MG63 (cell line): Measurements from ENCODE around the gene MYCL. TPM values are rescaled to one million over a fixed set of nuclear protein-coding genes. Genes with fewer than 3 reads are reported as not detected.
"Not testable (repeated sequence)": the region's sequence is repeated elsewhere in the genome, so short reads cannot be mapped to it uniquely, and the experiment has no call there.

Experiments
- DNase-seq: peaks from one replicate; pipeline ENCODE4 v3.0.0-alpha.2; 2020
- H3K27me3 ChIP-seq: fragments of 250-450 bp; sonication (Bioruptor Pico); 2 replicates; pipeline ENCODE4 v1.5.1; 2020; ENCODE audit warnings: mild to moderate bottlenecking, moderate library complexity
- H3K36me3 ChIP-seq: fragments of 250-450 bp; sonication (Bioruptor Pico); 2 replicates; pipeline ENCODE4 v1.5.1; 2020; ENCODE audit warnings: mild to moderate bottlenecking, moderate library complexity
- H3K4me3 ChIP-seq: fragments of 250-450 bp; sonication (Bioruptor Pico); 2 replicates; pipeline ENCODE4 v1.5.1; 2020; ENCODE audit warnings: mild to moderate bottlenecking, moderate library complexity
- H3K9me3 ChIP-seq: fragments of 250-450 bp; sonication (Bioruptor Pico); 2 replicates; pipeline ENCODE4 v1.5.1; 2020; ENCODE audit warnings: mild to moderate bottlenecking, moderate library complexity
- total RNA-seq: library from RNA; depleted of rRNA; stranded (reverse); fragments of >200 nt; shearing (Covaris generic); gene quantifications from 2 replicates; pipeline ENCODE4 v1.2.3, GENCODE V29; 2014; ENCODE audit warnings: low replicate concordance

Gene MYCL
- total RNA-seq, 1 experiment from 2014 or later, result 0.07 TPM

DNA sequence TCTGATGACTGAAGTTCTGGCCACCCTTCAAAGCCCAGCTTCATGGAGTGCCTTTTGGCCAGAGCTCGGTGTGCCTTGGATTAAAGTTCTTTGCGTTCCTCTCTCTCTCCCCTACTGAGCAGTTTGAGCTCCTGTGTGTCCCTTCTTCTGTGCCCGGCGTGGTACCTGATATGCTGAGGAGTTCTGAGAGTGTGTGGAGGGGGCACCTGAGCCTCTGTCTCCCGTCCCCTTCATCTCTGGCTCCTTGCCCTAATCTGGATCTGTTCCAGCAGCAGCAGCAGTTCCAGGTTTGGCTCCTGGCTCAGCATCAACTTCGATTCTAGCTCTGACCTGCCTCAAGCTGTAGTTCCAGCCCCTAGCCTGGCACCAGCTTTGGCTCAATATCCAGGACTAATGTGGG, 25.1 kb upstream of the MYCL start:
- Histone ChIP-seq H3K27me3 (no peaks in the 10 kb centered on the region), H3K36me3 (no peaks in the 10 kb centered on the region), H3K9me3 (no peaks in the 10 kb centered on the region), H3K4me3 (no peak overlapping the region)
- DNase-seq, result no peak

DNA sequence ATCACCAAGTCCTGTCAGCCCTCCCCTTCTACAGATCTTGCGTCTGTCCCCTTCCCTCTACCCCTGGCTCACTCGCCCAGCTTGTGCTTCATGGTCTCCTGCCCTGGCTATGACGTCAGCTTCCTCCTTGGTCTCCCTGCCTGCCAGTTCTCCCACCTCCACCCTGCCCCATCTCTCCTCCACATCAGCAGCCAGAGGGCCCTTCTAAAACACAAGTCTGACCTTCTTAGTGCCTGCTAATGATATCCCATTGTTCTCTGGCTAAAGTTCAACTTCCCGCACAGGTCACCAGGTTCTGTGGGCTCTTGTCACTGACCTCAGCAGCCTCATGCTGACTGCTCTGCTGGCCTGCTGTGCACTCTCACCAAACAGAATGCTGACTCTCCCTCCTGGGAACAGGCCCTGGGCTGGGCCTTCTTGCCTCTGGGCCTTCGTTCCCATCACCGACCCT, 24.7 kb upstream of the MYCL start:
- Histone ChIP-seq H3K36me3 (no peaks in the 10 kb centered on the region), H3K4me3 (no peak overlapping the region), H3K9me3 (no peaks in the 10 kb centered on the region), H3K27me3 (no peaks in the 10 kb centered on the region)
- peak; percentile 41 for DNase-seq

DNA sequence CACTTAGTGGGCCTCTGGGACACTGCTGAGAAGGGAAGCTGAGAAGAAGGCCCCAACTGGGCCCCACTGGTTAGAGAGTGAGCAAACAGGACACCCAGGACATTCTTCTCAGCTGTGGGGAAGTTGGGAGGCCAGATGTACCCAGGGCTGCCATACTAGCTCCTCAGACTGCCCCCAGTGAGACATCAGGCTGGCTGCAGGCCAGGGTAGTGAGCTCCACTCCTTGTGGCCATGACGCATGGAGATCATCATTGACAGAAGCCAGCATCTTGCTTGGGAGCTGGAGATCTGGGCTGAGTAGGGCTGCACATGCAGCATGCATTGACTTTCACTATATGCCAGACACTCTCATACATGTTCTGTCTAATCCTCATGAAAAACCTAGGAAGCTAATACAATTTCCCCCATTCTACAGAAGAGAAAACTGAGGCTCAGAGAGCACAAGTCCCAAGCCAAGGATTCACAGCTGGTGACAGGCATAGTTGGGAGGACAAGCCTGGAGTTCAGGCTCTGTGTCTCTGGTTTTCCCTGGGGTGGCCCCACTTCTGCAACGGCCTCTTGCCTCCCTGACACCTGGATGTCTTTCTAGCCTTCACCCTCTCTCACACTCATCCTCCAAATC, 24.1 kb upstream of the MYCL start:
- peak; percentile 32 for DNase-seq
- no peaks in the 10 kb centered on the region for H3K36me3 ChIP-seq
- H3K4me3 ChIP-seq, result no peak overlapping the region
- H3K27me3 ChIP-seq, result no peaks in the 10 kb centered on the region
- H3K9me3 ChIP-seq, result no peaks in the 10 kb centered on the region

DNA sequence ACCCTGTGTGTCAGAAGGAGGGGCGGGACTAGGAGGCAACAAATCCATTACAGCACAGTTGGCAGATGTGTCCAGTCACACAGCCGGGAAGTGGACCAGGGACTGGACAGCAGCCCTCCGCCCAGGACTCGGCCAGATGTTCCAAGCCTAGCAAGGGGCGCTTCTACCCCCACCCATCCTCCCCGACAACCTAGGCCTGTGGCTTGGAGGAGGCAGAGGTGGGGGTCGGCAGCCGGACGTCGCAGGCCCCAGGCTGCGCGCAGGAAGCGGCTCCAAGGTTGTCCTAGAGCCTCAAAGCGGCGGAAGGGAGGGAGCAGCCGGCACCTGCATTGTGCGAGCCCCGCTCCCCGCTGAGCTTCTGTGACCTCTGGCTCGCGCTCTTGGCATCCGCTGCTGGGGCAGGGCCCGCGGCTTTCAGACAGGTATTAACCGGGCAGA, 20.6 kb upstream of the MYCL start:
- DNase-seq, result no peak
- no peaks in the 10 kb centered on the region for H3K9me3 ChIP-seq
- H3K27me3 ChIP-seq, result no peaks in the 10 kb centered on the region
- H3K4me3 ChIP-seq, result no peak overlapping the region
- no peaks in the 10 kb centered on the region for H3K36me3 ChIP-seq

DNA sequence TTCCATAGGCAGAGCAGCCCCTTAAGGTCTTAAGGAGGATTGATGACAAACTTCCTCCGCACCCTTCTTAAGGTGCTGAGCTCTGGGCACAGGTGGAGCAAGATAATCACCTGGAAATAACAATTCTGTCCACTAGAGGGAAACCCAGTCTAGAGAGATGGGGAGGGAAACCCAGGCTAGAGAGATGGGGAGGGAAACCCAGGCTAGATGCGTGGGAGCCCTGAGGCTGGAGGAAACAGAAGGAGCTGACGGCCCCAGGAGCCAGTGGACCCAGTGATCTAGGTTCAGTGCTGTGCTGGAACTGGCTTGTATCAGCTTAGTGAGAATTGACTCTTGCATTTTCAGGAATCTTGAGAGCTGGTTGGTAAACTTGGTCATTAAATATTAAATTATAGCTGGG, 17.8 kb upstream of the MYCL start:
- Histone ChIP-seq H3K4me3 (no peak overlapping the region), H3K27me3 (no peaks in the 10 kb centered on the region), H3K36me3 (no peaks in the 10 kb centered on the region), H3K9me3 (no peaks in the 10 kb centered on the region)
- DNase-seq, result peak; percentile 38

DNA sequence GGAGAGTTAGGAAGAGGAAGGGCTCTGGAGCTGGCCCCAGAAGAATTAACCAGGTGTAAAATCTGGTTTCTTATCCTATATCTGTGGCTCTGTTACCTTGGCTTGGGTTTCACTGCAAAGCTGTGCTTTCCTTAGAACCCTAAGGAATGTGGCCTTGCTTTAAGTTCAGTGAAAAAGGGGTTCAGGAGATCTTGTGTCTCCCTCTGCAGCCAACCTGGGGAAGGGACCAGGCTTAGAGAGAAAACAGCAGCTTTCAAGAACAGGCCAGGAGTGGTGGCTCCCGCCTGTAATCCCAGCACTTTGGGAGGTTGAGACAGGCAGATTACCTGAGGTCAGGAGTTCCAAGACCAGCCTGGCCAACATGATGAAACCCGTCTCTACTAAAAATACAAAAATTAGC, 16.1 kb upstream of the MYCL start:
- DNase-seq, result no peak
- H3K4me3 ChIP-seq, result no peak overlapping the region
- no peaks in the 10 kb centered on the region for H3K27me3 ChIP-seq
- H3K36me3 ChIP-seq, result no peaks in the 10 kb centered on the region
- H3K9me3 ChIP-seq, result no peaks in the 10 kb centered on the region

DNA sequence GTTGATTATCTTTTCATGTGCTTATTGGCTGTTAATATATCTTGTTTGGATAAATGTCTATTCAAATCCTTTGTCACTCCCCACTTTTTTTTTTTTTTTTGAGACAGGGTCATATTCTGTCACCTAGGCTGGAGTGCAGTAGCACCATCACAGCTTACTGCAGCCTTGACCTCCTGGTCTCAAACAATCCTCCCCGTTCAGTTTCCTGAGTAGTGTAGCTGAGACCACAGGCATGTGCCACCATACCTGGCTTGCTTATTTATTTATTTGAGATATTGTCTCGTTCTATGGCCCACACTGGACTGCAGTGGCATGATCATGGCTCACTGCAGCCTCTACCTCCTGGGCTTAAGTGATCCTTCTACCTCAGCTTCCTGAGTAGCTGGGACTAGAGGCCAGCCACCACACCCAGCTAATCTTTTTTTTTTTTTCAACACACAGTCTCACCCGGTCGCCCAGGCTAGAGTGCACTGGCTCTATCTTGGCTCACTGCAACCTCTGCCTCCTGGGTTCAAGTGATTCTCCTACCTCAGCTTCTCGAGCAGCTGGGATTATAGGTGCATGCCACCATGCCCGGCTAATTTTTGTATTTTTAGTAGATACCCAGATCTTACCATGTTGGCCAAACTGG, 13.9 kb upstream of the MYCL start:
- Histone ChIP-seq H3K9me3 (no peaks in the 10 kb centered on the region), H3K4me3 (no peak overlapping the region), H3K36me3 (no peaks in the 10 kb centered on the region), H3K27me3 (no peaks in the 10 kb centered on the region)
- DNase-seq, result no peak

DNA sequence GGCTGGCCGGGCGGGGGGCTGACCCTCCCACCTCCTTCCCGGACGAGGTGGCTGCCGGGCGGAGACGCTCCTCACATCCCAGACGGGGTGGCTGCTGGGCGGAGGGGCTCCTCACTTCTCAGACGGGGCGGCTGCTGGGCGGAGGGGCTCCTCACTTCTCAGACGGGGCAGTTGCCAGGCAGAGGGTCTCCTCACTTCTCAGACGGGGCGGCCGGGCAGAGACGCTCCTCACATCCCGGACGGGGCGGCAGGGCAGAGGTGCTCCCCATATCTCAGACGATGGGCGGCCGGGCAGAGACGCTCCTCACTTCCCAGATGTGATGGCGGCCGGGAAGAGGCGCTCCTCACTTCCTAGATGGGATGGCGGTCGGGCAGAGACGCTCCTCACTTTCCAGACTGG, 11.4 kb upstream of the MYCL start:
- H3K4me3 ChIP-seq, H3K36me3 ChIP-seq, H3K9me3 ChIP-seq, H3K27me3 ChIP-seq, DNase-seq: not testable (repeated sequence)

DNA sequence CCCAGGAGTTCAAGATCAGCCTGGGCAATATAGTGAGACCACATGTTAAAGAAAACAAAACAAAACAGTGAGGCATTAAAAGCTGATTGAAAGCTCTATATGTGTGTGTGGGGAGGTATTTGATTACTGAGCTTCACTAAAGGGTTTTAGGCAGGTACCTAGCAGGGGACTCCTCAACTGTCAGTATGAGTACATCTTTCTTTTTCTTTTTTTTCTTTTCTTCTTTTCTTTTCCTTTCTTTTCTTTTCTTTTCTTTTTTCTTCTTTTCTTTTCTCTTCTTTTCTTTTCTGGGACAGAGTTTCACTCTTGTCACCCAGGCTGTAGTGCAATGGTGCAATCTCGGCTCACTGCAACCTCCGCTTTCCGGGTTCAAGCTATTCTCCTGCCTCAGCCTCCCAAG, 8.5 kb upstream of the MYCL start:
- H3K27me3 ChIP-seq, result no peaks in the 10 kb centered on the region

DNA sequence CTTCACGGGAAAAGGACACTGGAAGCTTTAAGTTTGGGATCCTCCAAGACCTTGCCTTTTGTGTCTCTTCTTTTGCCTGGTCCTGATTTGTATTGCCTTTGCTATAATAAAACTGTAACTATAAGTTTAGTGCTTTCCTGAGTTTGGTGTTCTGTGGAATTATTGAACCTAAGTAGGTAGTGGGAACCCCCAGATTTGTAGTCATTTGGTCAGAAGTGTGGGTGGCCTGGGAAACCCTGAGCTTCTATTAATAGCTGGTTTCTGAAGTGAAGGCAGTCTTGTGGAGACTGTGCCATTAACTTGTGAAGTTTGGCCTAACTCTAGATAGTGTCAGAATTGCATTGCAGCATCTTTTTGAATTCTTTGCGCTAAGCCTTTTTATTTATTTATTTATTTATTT, 6.8 kb upstream of the MYCL start:
- no peak overlapping the region for H3K4me3 ChIP-seq
- DNase-seq, result no peak
- 0 out of 2 replicates have a peak, but pooled peaks cover 3% of the 10 kb centered on the region for H3K9me3 ChIP-seq
- no peaks in the 10 kb centered on the region for H3K36me3 ChIP-seq
- 0 out of 2 replicates have a peak, but pooled peaks cover 4% of the 10 kb centered on the region for H3K27me3 ChIP-seq

More for the DNA sequence above, 8.5 kb upstream of the MYCL start:
- DNase-seq, result no peak
- Histone ChIP-seq H3K9me3 (0 out of 2 replicates have a peak, but pooled peaks cover 3% of the 10 kb centered on the region), H3K4me3 (no peak overlapping the region), H3K36me3 (no peaks in the 10 kb centered on the region)

DNA sequence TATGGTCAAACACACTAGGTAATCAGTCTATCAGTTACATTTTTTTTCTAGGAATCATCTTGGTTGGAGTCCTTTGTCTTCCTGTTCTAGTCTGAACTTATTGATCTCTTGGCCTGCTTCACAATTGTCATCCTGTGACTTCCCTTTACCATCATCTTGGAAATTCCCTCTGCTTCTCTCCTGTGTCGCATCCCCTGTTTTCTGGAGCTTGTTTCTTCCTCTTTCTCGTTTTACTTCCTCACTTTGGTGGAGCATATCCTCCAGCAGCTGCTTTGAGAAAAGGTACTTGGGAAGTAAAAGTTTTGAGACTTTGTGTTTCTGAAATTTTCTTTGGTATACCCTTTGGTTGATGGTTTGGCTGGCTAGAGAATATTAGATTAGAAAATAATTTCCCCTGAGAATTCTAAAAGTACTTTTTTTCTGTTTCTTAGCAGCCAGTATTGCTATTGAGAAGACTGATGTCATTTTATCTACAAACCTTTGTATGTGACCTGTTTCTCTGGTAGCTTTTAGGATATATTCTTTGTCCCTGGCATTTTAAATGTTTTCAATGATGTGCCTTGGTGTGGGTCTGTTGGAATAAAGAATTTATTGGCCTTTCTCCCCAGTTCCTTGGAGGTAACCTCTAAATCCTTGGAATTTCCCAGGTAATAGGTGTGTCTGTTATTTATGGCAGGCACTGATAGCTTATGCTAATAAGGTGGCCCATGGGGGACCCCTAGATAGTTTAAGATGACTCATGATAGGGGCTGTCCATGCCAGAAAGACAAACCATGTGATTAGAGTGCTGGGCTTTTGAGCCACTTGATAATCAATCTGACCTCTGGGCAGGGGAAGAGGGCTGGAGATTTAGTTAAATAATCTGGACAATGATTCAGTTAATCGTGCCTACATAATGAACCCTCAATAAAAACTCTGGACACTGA, 6.1 kb upstream of the MYCL start:
- Histone ChIP-seq H3K36me3 (no peaks in the 10 kb centered on the region), H3K4me3 (no peak overlapping the region), H3K9me3 (0 out of 2 replicates have a peak, but pooled peaks cover 3% of the 10 kb centered on the region), H3K27me3 (peaks cover 9% of the 10 kb centered on the region)
- DNase-seq, result no peak

DNA sequence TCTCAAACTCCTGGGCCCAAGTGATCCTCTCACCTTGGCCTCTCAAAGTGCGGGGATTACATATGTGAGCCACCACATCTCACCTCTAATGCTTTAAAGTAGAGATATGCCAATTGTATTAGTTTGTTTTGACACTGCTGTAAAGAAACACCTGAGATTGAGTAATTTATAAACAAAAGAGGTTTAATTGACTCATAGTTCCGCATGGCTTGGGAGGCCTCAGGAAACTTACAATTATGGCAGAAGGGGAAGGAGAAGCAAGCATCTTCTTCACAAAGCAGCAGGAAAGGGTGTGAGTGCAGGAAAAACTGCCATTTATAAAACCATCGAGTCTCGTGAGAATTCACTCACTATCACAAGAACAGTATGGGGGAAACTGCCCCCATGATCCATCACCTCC, 3.5 kb upstream of the MYCL start:
- peaks cover 22% of the 10 kb centered on the region for H3K27me3 ChIP-seq

DNA sequence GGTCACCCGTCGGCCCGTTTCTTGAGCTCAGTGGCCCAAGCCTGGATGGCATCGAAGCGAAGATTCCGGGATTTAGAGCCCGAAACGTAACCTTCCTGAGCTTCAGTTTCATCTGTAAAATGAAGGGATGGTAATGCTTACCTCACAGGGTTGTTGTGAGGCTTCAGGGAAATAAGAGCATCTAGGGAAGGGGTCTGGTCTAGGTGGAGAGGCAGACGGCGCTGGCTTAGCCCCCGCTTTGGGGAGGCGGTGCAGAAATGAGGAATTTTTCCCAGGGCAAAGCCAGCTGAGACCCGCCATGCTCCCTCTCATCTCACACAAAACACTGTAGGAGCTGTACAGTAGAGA, 717 bp upstream of the MYCL start:
- Histone ChIP-seq H3K36me3 (no peaks in the 10 kb centered on the region), H3K27me3 (peaks cover 23% of the 10 kb centered on the region), H3K9me3 (no peaks in the 10 kb centered on the region), H3K4me3 (peak overlapping the region; percentile 57)
- DNase-seq, result no peak

More for the DNA sequence above, 3.5 kb upstream of the MYCL start:
- H3K4me3 ChIP-seq, result no peak overlapping the region
- 0 out of 2 replicates have a peak, but pooled peaks cover 3% of the 10 kb centered on the region for H3K9me3 ChIP-seq
- no peak for DNase-seq
- no peaks in the 10 kb centered on the region for H3K36me3 ChIP-seq

DNA sequence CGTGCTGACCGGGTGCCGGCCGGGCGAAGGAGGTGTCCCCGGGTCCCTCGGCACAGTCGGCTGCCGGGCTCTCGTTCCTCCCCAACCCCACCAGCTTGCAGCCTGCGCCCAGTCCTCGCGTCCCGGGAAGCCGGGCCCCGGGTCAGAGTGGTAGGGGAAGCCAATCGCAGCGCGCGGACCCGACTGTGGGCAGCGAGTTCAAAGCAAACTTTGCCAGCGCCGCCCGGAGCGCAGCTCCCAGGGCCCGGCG, 328 bp downstream of the MYCL start:
- DNase-seq, result peak; percentile 52
- no peaks in the 10 kb centered on the region for H3K36me3 ChIP-seq
- peaks cover 23% of the 10 kb centered on the region for H3K27me3 ChIP-seq

DNA sequence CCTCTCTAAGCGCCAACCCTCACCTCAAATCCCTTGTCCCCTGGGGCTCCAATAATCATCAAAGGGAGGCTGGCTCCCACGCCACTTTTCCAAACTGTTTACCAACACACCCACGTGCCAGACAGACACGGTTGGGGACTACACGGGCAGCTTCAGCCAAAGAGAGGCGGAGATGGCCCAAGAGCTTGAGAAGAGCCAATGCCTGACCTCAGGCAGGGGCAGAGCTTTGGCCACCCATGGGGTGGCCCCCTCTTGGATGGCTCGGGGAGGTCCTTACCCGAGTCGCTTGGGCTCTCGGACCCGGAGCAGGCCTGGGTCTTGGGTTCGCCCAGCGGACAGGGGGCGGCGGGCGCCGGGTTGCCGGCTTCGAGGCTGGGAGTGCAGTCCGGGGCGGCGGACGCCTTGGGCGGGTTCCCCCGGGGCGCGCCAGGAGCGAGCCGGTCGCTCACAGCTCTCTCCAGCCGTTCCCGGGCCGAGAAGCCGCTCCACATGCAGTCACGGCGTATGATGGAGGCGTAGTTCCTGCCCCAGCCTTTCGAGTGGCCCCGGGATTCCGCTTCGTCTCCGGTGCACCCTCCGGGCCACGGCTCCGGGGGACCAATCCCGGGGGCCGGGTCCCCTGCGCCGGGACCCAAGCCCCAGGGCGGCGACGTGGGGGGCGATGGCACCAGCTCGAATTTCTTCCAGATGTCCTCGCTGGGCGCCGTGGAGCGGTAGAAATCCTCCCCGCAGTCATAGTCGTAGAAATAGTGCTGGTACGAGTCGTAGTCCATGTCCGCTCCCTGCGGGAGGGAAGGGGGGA, 854 bp downstream of the MYCL start:
- no peaks in the 10 kb centered on the region for H3K36me3 ChIP-seq
- no peaks in the 10 kb centered on the region for H3K9me3 ChIP-seq
- H3K27me3 ChIP-seq, result peaks cover 23% of the 10 kb centered on the region
- peak overlapping the region; percentile 56 for H3K4me3 ChIP-seq
- peak; percentile 21 for DNase-seq

More for the DNA sequence above, 328 bp downstream of the MYCL start:
- no peaks in the 10 kb centered on the region for H3K9me3 ChIP-seq
- H3K4me3 ChIP-seq, result peak overlapping the region; percentile 56

DNA sequence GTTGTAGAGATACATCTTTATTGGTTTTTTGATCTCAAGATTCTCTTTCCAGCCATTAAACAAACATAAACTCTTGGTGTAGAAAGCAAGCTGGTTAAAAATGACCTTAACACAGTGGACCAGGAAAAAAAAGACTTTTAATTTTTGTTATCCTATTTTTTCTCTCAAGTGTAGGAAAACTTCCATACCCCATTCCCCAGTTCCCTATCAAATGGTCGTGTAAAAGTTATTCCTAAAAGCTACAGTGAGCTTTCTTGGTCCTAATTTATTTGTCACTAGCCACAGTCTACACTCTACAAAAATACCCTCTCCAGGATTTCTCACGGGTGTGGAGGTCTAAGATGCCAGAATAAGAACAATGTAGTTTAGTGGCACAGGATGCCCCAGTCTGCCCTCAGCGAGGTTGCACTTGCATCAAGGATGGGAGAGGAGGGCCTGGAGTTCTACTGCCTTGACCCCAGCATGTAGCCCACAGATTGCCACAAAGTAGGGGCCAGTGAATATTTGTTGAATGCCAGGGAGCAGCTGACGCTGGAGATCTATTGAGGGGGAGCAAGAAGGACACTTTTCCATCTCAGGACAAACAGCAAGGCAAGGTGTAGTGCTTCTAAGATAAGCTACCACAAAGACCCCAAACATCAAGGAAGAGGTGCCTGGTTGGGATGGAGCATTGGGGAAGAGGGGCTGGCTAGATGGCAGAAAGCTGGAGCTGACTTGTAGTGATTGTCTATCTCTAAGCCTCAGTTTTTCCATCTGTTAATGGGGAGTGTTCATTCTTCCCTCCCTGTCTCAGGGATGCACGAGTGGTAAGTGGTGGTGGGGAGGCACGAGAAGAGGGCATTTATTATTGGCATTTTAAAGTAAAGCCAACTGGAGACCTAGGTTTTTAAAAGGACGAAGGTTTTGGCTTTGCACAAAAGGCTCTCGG, 1.8 kb downstream of the MYCL start:
- Histone ChIP-seq H3K9me3 (no peaks in the 10 kb centered on the region), H3K4me3 (no peak overlapping the region), H3K27me3 (peaks cover 23% of the 10 kb centered on the region), H3K36me3 (no peaks in the 10 kb centered on the region)
- no peak for DNase-seq
